HepG2 (cell line): ENCODE data around the gene TAS2R60. TPM values are rescaled to one million over a fixed set of nuclear protein-coding genes. Genes with fewer than 3 reads are reported as not detected.
A peak's percentile ranks its signal among the peaks of the same experiment; 100 is the strongest.

ENCODE experiments used
- ATAC-seq: fragments of 200-7000 bp; cut with Tn5 transposase; 3 replicates; pipeline ENCODE4 v1.9.1; 2020; ENCODE audit warnings: mild to moderate bottlenecking, moderate library complexity
- BruUV-seq: library from RNA; stranded (reverse); fragments of 400-500 nt; replicated peaks from 2 replicates; lab custom pipeline; 2021; lab: Mats Ljungman, UMichigan
- CTCF ChIA-PET: fragments of 300-600 bp; formaldehyde crosslinking; extraction: SDS; loops from one replicate; lab custom pipeline; 2021; ENCODE audit warnings: low total read pairs, inconsistent platforms, low intra/inter-chr PET ratio; lab: Yijun Ruan, JAX
- POLR2A ChIA-PET: fragments of 350-600 bp; sonication (Branson Sonifier 250); formaldehyde crosslinking; loops from one replicate; lab custom pipeline; 2020; ENCODE audit warnings: antibody characterized with exemption, inconsistent platforms; lab: Yijun Ruan, JAX
- DNase-seq: peaks from one replicate; pipeline ENCODE4 v3.0.0-alpha.2; 2015; ENCODE audit warnings: low spot score
- FAIRE-seq: peaks from 3 replicates; lab custom pipeline; 2011; peaks lifted over from hg19 to GRCh38; lab: Jason Lieb, UNC
- H2AFZ ChIP-seq: one replicate; pipeline ENCODE4 v1.6.1; 2011; ENCODE audit warnings: low read length, inconsistent platforms
- H3K27ac ChIP-seq: fragments of 300-600 bp; 3 replicates; pipeline ENCODE4 v1.8.0; 2011; ENCODE audit warnings: mixed run types, mild to moderate bottlenecking, mixed read lengths, low read length, inconsistent platforms; ENCODE audit not compliant: insufficient read depth; ENCODE audit errors: extremely low read length
- H3K27me3 ChIP-seq, 2 experiments: fragments of 200-600 bp in 1 of 2; 2 replicates in 1 of 2; 3 replicates in 1 of 2; pipeline versions ENCODE4 v1.6.0 to v1.8.0; 2011; ENCODE audit warnings: low read length in 2 of 2, mild to moderate bottlenecking in 2 of 2, moderate library complexity in 2 of 2, inconsistent platforms in 1 of 2; ENCODE audit not compliant: insufficient read depth in 2 of 2, control insufficient read depth in 1 of 2
- H3K36me3 ChIP-seq, 2 experiments: fragments of 200-600 bp in 1 of 2; replicated peaks in 1 of 2; 2 replicates in 1 of 2; 3 replicates in 1 of 2; pipeline versions ENCODE4 v1.5.1 to v1.8.0; 2011; ENCODE audit warnings: low read length in 2 of 2, inconsistent platforms in 1 of 2; ENCODE audit not compliant: insufficient read depth in 2 of 2, control insufficient read depth in 1 of 2
- H3K4me1 ChIP-seq: 2 replicates; pipeline ENCODE4 v1.5.1; 2012; ENCODE audit warnings: low read length, inconsistent platforms; ENCODE audit not compliant: insufficient read depth
- H3K4me2 ChIP-seq: 2 replicates; pipeline ENCODE4 v1.6.0; 2011; ENCODE audit warnings: low read depth, low read length, inconsistent platforms
- H3K4me3 ChIP-seq, 3 experiments: fragments of 200-600 bp in 1 of 3; sonication (generic), shearing (Covaris generic) in 1 of 3; replicated peaks in 1 of 3; 2 replicates each; pipeline ENCODE4 v1.5.1; 2011 to 2016; ENCODE audit warnings: low read length in 3 of 3, inconsistent platforms in 2 of 3, low read depth in 2 of 3, mild to moderate bottlenecking in 2 of 3, control low read depth in 1 of 3, mixed read lengths in 1 of 3; ENCODE audit not compliant: insufficient read depth in 1 of 3
- H3K79me2 ChIP-seq: one replicate; pipeline ENCODE4 v1.6.1; 2011; ENCODE audit warnings: low read length, inconsistent platforms; ENCODE audit not compliant: insufficient read depth
- H3K9ac ChIP-seq: 2 replicates; pipeline ENCODE4 v1.6.0; 2011; ENCODE audit warnings: mild to moderate bottlenecking, low read depth, low read length, inconsistent platforms; ENCODE audit not compliant: insufficient read depth
- H3K9me3 ChIP-seq: 2 replicates; pipeline ENCODE4 v1.5.1; 2012; ENCODE audit warnings: mild to moderate bottlenecking, low read length
- H4K20me1 ChIP-seq: 2 replicates; pipeline ENCODE4 v1.6.0; 2011; ENCODE audit warnings: inconsistent platforms, mild to moderate bottlenecking, low read length, moderate library complexity; ENCODE audit not compliant: insufficient read depth
- CERS6 ChIP-seq: sonication (generic); formaldehyde crosslinking; IDR thresholded peaks from 2 replicates; pipeline ENCODE4 v1.5.0; 2020; ENCODE audit warnings: missing genetic modification reagents
- HNF4A ChIP-seq: sonication (generic); formaldehyde crosslinking; IDR thresholded peaks from 2 replicates; pipeline ENCODE4 v1.4.0; 2020; ENCODE audit warnings: missing genetic modification reagents
- MLLT10 ChIP-seq: sonication (generic); formaldehyde crosslinking; IDR thresholded peaks from 2 replicates; pipeline ENCODE4 v1.4.0; 2020; ENCODE audit warnings: missing genetic modification reagents
- NCOR1 ChIP-seq: fragments of 200-600 bp; sonication (generic); IDR thresholded peaks from 2 replicates; pipeline ENCODE4 v1.7.0; 2017; ENCODE audit warnings: antibody characterized with exemption, low read length, borderline replicate concordance
- PAXIP1 ChIP-seq: sonication (generic); formaldehyde crosslinking; conservative IDR thresholded peaks from 2 replicates; pipeline ENCODE4 v1.4.0; 2020; ENCODE audit warnings: mild to moderate bottlenecking, missing genetic modification reagents, moderate library complexity
- RELA ChIP-seq: sonication (generic); formaldehyde crosslinking; IDR thresholded peaks from 2 replicates; pipeline ENCODE4 v1.4.0; 2020; ENCODE audit warnings: missing genetic modification reagents
- ZBTB49 ChIP-seq: sonication (generic); formaldehyde crosslinking; IDR thresholded peaks from 2 replicates; pipeline ENCODE4 v1.4.0; 2020; ENCODE audit warnings: missing genetic modification reagents, borderline replicate concordance
- ZNF597 ChIP-seq: sonication (generic); formaldehyde crosslinking; IDR thresholded peaks from 2 replicates; pipeline ENCODE4 v1.5.0; 2020; ENCODE audit warnings: missing genetic modification reagents
- ZNF7 ChIP-seq: IDR thresholded peaks from 2 replicates; pipeline ENCODE4 v1.6.1; 2016; ENCODE audit warnings: missing biosample characterization, missing genetic modification reagents
- WGBS: methylation state at CpG from one replicate; pipeline ENCODE4 v1.1.6; 2017; ENCODE audit warnings: low lambda C conversion rate; 5-methylcytosine and 5-hydroxymethylcytosine counted together
- in situ Hi-C: cut with HindIII; loops from 2 replicates; pipeline ENCODE4 v1.10.0; 2017; ENCODE audit warnings: low pct_unique_long_range_greater_than_20kb; ENCODE audit not compliant: extremely low pct_ligation_motif_present
- intact Hi-C: fragments of 100-400 bp; cut with micrococcal nuclease; formaldehyde crosslinking; loops from one replicate; pipeline ENCODE4 v1.10.0; 2022; ENCODE audit not compliant: unreplicated experiment
- polyA plus RNA-seq, 8 experiments: library from polyadenylated mRNA; depleted of rRNA in 3 of 8; stranded (reverse) in 7 of 8; unstranded in 1 of 8; fragments of >200 nt; fragmentation: Illumina TruSeq in 4 of 8; extraction: Trizol in 4 of 8; gene quantifications; 2 replicates each; pipeline versions ENCODE4 v1.2.1 to v1.2.3, GENCODE V29; 2011 to 2016; ENCODE audit warnings: low read depth in 4 of 8, missing spikeins in 1 of 8, mixed read lengths in 1 of 8; ENCODE audit not compliant: insufficient read depth in 1 of 8
- total RNA-seq, 5 experiments: library from RNA; depleted of rRNA; stranded (reverse); fragments of >200 nt; fragmentation: Illumina TruSeq; extraction: Trizol; gene quantifications; 2 replicates each; pipeline ENCODE4 v1.2.3, GENCODE V29; 2016; ENCODE audit warnings: low read depth in 1 of 5

TAS2R60 gene
- total and polyA plus RNA-seq, 2 of the 13 experiments (the other 11 are each of a cell fraction or from before 2014, with no cell fraction given): not detected

- 0 out of 5 replicates have a peak, but pooled peaks cover 0 to 3% of the 10 kb centered on the region in 2 experiments for H3K27me3 ChIP-seq
- POLR2A ChIA-PET: no interaction called here
- no peaks in the 10 kb centered on the region for H3K36me3 ChIP-seq
- in situ Hi-C loops: no loop called here
- no TSS peak for BruUV-seq
- H3K27ac ChIP-seq: no peak overlapping the region
- H3K4me1 ChIP-seq: peaks cover 15% of the 10 kb centered on the region
- no peak for DNase-seq
- H3K9me3 ChIP-seq: no peaks in the 10 kb centered on the region
- no peak overlapping the region for H3K4me3 ChIP-seq
- H2AFZ ChIP-seq: no peak overlapping the region
- CTCF ChIA-PET: no interaction called here
- FAIRE-seq: no peak
- no peak overlapping the region for H3K4me2 ChIP-seq
- 16% methylated on average over 2 of the region's 2 CpGs for WGBS
- no peak for TF ChIP-seq ZNF597 (CRISPR knock-in tag)
- no peak for TF ChIP-seq RELA
- no peak for TF ChIP-seq ZBTB49
- no peaks in the 10 kb centered on the region for H4K20me1 ChIP-seq
- H3K79me2 ChIP-seq: no peaks in the 10 kb centered on the region
- intact Hi-C loops: no loop called here
- ATAC-seq: no peak
- no peak overlapping the region for H3K9ac ChIP-seq
Measured at GRCh38 chr7:143439866-143440265, 3.4 kb upstream of the TAS2R60 start.

GRCh38 chr7:143444063-143444782 is 970 bp downstream of the TAS2R60 start:
- Histone ChIP-seq H3K36me3 (no peaks in the 10 kb centered on the region), H2AFZ (no peak overlapping the region), H3K27ac (peak overlapping the region; percentile 17), H3K4me2 (peak overlapping the region; percentile 59), H3K4me3 (no peak overlapping the region; a peak in 1 of 6 replicates), H3K9me3 (no peaks in the 10 kb centered on the region), H3K79me2 (no peaks in the 10 kb centered on the region), H4K20me1 (no peaks in the 10 kb centered on the region), H3K9ac (no peak overlapping the region), H3K27me3 (peaks cover 0 to 3% of the 10 kb centered on the region in 2 experiments; a peak in 1 of 5 replicates), H3K4me1 (peaks cover 24% of the 10 kb centered on the region)
- ATAC-seq (peak; percentile 95), FAIRE-seq (no peak), DNase-seq (no peak)
- CTCF ChIA-PET: no interaction called here
- BruUV-seq: no TSS peak
- peak; percentile 41; the same call in 1 of the 2 replicates for TF ChIP-seq NCOR1
- TF ChIP-seq MLLT10: no peak
- TF ChIP-seq CERS6 (CRISPR knock-in tag): no peak
- TF ChIP-seq ZNF7 (CRISPR knock-in tag): 0 out of 2 replicates have a peak, but pooled peaks have one; percentile 13
- TF ChIP-seq PAXIP1 (CRISPR knock-in tag): peak; percentile 50; the same call in 1 of the 2 replicates
- TF ChIP-seq HNF4A: peak; percentile 36
- POLR2A ChIA-PET: no interaction called here
- intact Hi-C loops: no loop called here
- in situ Hi-C loops: no loop called here
- WGBS: 16% methylated on average over 6 of the region's 6 CpGs
